Measurements from ENCODE around the gene EVI5.
"Not testable (repeated sequence)": the region's sequence is repeated elsewhere in the genome, so short reads cannot be mapped to it uniquely, and the experiment has no call there.

EVI5 gene

GRCh38 chr1:92791487-92792066 is 6.7 kb upstream of the EVI5 start:
- DNase-seq (ENCODE audit: low spot score): no peak

- no peak for DNase-seq (ENCODE audit: low spot score)
These were observed 6.0 kb upstream of the EVI5 start for GRCh38 chr1:92790867-92791266.

DNA sequence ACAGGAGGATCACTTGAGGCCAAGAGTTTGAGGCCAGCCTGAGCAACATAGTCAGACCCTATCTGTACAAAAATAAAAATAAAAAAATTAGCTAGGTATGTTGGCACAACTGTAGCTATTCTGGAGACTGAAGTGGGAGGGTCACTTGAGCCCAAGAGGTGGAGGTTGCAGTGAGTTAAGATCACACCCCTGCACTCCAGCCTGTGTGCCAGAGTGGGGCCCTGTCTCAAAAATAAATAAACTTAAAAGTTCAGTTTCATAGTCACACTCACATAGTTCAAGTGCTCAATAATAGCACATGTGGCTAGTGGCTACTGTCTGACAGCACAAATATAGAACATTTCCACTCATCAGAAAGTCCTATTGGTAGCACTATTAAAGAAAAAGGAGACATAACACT is 5.2 kb upstream of the EVI5 start:
- no peak for DNase-seq (ENCODE audit: low spot score)

GRCh38 chr1:92786111-92786901 is 1.4 kb upstream of the EVI5 start:
- DNase-seq (ENCODE audit: low spot score): no peak

DNA sequence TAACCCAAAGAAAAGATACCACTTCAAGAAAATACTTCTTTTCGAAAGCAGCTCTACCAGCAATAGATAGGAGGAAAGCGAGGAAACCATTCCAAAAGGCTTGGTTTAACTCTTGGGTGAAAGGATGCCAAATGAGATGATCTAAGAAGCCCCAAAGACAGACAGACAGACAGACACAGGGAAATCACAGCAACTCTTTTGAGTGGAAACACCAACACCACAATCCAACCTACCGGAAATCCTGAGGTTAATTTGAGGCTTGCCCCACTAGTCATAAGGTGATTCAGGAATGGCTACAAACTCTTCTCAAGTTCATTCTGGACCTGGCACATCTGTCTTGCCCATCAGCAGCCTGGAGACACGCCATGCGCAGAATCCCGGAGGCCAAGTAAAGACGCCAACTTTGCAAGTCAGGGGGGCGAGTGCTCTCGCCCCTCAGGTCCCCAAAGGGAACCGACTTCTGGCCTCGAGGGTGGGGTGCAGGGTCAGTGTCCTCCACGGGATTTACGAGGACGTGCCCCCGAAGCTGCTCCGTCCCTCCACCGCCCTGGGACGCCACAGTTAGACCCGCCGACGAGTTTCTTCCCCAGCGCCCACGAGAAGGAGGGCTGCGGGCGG is 778 bp downstream of the EVI5 start:
- DNase-seq (ENCODE audit: low spot score): peak; percentile 33

GRCh38 chr1:92783550-92783949 is 1.4 kb downstream of the EVI5 start:
- DNase-seq (ENCODE audit: low spot score): not testable (repeated sequence)

DNA sequence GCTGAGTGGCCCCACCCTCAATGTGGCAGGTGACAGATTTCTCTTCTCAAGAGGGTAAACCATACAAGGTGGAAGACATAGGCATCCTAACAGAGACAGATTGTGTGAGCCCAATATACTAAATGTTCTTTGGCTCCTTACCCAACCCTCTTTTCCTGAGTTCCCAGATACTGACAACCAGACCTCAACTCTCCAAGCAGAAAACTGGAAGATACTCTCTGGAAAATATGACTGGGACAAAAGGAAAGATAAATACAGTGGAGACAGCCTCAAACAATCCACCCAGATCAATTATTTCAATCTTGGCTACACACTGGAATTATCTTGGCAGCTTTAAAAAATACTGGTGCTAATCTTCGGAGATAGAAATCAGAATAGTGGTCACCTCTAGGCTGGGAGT is 6.5 kb downstream of the EVI5 start:
- no peak for DNase-seq (ENCODE audit: low spot score)

- no peak for DNase-seq (ENCODE audit: low spot score)
These were observed 10.5 kb downstream of the EVI5 start for GRCh38 chr1:92774407-92774806.

DNA sequence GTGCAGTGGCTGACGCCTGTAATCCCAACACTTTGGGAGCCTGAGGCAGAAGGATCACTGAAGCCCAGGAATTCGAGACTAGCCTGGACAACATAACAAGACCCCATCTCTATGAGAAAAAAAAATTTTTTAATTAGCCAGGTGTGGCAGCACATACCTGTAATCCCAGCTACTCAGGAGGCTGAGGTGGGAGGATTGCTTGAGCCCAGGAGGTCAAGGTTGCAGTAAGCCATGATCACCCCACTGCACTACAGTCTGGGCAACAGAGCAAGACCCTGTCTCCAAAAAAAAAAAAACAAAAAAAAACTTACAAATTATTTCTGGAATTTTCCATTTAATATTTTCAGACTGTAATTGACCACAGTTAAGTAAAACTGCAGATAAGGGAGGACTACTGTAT is 11.2 kb downstream of the EVI5 start:
- DNase-seq (ENCODE audit: low spot score): not testable (repeated sequence)

GRCh38 chr1:92769856-92770255 is 15.1 kb downstream of the EVI5 start:
- DNase-seq (ENCODE audit: low spot score): no peak

DNA sequence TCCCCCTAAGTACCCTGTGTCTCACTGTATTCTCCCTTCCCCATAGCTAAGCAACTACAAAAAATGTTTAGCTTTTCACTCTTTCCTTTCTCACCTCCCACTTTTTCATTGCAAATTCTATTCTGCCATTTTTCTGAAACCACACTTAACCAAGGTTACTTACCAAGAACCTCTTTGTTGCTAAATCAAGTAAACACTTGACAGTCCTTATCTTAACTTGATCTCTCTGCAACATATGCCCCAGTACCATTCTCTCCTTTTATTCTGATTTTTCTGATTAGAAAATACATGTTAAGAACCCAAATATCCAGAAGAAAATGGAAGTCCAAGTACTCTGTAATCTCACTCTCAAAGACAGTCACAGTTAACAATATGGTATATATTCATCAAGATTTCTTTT is 16.0 kb downstream of the EVI5 start:
- no peak for DNase-seq (ENCODE audit: low spot score)

- no peak for DNase-seq (ENCODE audit: low spot score)
These were observed 16.6 kb downstream of the EVI5 start for GRCh38 chr1:92768296-92768695.

DNA sequence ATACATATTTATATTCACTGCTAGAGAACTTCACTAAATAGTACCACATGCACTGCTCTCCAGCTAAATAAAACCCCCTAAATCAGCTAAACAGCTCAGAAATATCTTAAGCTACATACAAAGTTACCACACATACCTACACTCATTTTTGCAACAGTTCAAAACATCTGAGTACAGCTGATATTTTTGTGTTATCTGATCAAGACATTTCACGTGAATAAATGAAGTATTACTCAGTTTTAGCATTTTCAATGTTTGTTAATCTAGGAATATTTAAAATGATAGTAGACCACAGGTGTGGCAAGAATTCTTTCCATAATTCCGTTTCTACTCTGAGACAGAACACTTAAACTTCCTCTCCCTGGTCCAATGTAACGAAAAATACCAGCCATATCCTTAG is 20.8 kb downstream of the EVI5 start:
- no peak for DNase-seq (ENCODE audit: low spot score)

GRCh38 chr1:92762355-92762754 is 22.6 kb downstream of the EVI5 start:
- DNase-seq (ENCODE audit: low spot score): no peak

DNA sequence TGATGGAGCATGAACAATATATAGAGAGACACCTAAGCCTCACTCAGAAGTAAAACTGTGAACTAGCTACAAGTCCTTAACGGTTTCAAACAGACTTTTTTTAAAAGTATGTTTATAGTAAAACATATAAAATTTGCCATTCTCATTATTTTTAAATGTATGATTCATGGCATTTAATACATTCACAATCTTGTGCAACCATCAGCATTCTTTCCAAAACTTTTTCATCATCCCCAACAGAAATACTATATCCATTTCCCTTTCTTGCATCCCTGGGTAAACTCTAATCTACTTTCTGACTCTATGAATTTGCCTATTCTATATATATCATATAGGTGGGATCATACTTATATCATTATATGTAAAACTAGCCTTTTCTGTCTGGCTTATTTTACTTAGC is 25.5 kb downstream of the EVI5 start:
- DNase-seq (ENCODE audit: low spot score): no peak

- no peak for DNase-seq (ENCODE audit: low spot score)
These were observed 28.4 kb downstream of the EVI5 start for GRCh38 chr1:92756537-92756936.

DNA sequence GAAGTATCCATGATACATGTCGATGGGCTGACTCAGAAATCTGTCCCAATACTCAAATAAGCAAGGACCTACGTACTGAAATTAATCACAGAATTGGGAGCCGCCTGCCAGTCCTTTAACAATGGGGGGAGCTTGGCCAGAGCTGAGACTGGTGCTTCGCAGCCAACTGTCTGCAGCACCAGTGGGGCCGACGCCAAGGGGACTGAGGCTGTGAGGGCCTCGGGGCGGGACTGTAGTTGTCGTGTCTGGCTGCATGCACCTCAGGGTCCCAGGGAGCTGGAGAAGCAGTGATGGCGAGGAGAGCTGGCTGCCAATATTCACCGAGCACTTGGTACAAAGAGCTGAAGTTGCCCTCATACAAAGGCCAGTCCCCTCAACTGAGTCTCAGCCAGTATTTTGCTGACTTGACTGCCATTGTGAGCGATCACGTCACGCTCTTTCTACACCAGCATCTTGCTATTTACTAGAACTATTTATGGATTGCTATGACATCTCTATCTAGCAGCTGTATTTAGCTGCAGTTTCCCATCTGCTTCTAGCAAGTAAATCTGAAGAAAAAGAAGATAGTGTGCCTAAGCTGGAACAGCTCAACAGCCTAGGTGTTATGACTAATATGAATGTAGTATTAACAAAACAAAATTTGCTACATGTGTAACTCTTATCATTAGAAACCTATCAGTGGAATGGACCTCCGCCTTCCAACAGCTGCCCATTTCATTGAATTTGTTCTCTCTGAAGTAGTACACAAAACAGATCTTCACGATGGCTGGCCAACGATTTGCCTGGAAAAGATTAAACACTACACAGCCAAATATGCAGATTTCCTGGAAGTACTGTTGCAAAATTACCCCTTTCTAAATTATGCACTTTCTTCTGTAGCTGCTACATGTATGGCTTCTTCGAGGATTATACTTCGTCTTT is 29.1 kb downstream of the EVI5 start:
- DNase-seq (ENCODE audit: low spot score): no peak

DNA sequence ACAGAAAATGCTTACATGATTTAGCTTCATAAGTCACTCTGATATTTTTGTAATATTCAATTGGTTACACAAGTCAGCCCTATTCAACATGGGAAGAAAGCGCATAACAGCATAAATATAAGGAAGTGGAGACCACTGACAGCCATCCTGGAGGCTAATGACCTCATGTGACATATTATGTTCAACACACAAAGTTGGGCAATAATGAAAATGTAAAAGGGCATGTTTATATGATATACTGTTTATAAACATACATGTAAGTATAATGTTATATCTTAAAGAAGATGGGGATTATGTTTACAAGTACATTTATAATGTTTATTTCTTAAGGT is 30.2 kb downstream of the EVI5 start:
- no peak for DNase-seq (ENCODE audit: low spot score)

GRCh38 chr1:92754000-92754718 is 30.7 kb downstream of the EVI5 start:
- DNase-seq (ENCODE audit: low spot score): no peak

DNA sequence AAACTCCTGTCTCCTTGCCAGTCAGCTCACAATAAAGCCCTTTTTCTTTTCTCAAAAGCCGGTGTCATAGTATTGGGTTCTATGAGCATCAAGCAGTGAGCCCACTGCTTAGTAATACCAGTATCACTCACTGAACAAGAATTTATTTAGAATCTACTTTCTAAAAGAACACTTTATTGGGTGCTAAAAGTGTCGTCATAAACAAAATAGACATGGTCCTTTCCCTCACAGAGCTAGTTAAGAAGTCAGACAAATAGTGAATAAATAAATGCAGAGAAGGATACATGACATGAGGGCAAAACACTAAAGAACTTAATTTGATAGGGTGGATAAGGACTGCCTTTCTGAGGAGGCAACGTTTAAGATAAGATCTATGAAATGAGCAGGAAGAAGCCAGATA is 32.2 kb downstream of the EVI5 start:
- DNase-seq (ENCODE audit: low spot score): no peak

DNA sequence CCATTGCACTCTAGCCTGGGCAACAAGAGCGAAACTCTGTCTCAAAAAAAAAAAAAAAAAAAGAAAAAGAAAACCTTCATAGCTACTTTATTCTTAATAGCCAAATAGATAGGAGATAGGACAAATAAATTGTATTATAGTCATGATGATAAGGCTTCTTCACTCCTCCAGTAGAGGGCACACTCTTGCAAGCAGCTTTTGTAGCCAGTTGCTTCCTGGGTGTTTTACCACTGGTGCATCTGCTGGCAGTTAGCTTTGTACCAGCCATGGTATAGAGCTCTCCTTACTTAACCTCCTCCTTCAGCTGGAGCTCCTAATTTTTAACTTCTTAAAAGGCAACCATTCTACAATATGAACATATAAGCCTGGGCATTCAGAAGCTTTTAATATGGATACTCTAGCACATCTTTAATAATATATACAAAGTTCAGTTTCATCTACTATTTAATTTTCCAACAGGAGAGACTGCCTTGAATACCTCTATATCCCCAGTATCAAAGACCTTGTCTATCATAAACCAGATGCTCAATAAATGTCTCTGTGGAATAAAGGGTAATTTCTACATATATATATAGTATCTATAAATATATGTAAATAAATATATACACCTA is 35.8 kb downstream of the EVI5 start:
- DNase-seq (ENCODE audit: low spot score): peak; percentile 32

DNA sequence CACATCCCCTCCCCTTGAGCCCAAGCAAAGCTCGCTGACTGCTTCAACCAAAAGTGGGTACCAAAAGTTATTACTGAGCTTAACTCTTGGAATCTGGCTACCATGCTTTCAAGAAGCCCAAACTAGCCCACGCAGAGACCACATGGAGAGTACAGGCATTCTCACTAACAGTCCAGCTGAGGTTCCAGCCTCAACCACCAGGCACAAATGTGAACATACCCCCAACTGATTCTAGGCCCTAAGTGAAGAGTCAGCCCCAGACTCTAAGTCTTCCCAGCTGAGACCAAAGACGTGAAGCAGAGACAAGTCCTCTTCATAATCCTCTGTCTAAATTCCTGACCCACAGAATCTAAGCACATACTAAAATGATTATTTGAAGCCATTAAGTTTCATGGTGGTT is 36.8 kb downstream of the EVI5 start:
- no peak for DNase-seq (ENCODE audit: low spot score)

Measured in HuH-7.5 (cell line).